ENCODE data around the gene IRAK2. TPM values are rescaled to one million over a fixed set of nuclear protein-coding genes. Genes with fewer than 3 reads are reported as not detected.
A peak's percentile ranks its signal among the peaks of the same experiment; 100 is the strongest.
"Not testable (repeated sequence)": the region's sequence is repeated elsewhere in the genome, so short reads cannot be mapped to it uniquely, and the experiment has no call there.

The IRAK2 gene, protein sequence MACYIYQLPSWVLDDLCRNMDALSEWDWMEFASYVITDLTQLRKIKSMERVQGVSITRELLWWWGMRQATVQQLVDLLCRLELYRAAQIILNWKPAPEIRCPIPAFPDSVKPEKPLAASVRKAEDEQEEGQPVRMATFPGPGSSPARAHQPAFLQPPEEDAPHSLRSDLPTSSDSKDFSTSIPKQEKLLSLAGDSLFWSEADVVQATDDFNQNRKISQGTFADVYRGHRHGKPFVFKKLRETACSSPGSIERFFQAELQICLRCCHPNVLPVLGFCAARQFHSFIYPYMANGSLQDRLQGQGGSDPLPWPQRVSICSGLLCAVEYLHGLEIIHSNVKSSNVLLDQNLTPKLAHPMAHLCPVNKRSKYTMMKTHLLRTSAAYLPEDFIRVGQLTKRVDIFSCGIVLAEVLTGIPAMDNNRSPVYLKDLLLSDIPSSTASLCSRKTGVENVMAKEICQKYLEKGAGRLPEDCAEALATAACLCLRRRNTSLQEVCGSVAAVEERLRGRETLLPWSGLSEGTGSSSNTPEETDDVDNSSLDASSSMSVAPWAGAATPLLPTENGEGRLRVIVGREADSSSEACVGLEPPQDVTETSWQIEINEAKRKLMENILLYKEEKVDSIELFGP
- total RNA-seq (2014; rRNA removed; shearing (Covaris generic)): 2.8 and 4.7 TPM in 2 replicates

DNA sequence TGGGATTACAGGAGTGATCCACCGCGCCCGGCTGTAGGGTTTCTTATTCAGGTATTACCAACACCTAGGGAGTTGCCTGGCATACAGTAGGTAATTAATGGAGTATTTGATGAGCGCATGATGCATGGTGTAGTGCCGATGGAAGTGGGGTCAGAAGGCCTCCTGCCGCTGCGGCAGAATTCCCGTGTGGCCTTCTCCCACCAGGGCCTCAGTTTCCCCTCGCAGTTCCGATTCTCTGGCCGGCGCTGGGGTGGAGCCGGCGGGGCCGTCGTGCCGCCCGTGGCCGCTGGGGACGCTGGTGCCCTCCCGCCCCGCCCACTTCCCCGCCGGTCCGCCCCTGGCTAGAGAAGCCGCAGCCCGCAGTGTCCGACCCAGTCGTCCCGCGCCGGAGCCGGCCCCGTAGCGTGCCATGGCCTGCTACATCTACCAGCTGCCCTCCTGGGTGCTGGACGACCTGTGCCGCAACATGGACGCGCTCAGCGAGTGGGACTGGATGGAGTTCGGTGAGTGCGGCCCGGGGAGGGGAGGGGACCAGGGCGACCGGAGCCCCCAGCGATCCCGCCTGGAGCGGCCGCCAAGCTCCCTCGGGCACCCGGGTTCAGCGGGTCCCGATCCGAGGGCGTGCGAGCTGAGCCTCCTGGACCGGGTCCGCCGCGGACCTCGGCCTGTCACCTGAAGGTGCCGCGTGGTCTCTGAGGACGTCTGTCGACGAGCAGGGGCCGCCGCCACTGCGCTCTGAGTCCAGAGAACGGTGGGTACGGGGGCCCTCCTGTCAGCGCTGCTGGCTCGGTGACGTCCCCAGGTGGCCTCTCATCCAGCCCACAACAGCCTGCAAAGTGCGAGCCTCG lies at the start of gene IRAK2:
Gene IRAK2 (plus strand): TSS at position 374 of the 848 bp plus-strand sequence. CDS start 36 bp downstream, at position 410.
- peak; percentile 67 to 73 for DNase-seq (ENCODE audit: low read depth in 1 of 2, low spot score in 2 of 2)
- peak within 1 kb of the TSS; percentile 81 for H3K4me3 ChIP-seq
- peaks cover 4% of the 10 kb centered on the region for H3K4me1 ChIP-seq (replicated peaks)

DNA sequence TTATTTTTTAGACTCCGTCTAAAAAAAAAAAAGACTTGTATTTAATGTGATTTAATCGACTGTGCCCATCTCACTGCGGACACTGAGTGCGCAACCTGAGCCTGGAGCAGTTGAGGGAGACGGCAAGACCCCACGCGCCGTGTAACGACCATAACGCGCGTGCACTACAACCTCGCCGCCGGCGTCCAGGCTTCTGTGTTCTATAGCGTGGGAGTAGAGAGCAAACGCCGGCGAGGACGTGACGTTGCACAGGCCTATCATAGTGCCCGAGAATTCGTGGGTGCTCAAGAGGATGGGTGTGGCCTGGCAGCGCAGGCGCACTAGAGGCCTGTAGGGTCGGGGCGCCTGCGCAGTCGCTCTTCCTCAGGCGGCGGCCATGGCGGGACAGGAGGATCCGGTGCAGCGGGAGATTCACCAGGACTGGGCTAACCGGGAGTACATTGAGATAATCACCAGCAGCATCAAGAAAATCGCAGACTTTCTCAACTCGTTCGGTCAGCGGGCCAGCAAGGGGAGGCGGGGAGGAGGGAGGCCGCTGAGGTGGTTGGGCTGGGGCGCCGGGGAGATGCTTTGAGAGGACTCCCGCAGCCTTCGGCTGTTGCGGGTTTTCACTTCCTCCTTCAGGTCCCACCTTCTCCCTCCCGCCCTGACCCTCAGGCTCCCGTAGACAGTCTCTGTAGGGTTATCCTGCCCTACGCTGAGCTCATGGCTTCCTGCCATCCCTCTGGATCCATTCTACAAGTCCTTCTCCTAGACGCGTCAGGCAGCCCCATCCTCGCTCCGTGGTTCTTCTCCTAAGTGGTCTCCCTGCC lies 49.2 kb upstream of the IRAK2 start, which contains the start of gene BRK1:
Gene BRK1 (plus strand): TSS at position 350 of the 812 bp plus-strand sequence. CDS start 27 bp downstream, at position 377.
- Histone ChIP-seq H3K27me3 (replicated peaks) (no peaks in the 10 kb centered on the region), H3K4me3 (peak within 1 kb of the TSS; percentile 54), H3K27ac (peak within 1 kb of the TSS; percentile 32), H3K9me3 (replicated peaks) (no peaks in the 10 kb centered on the region), H3K36me3 (peaks cover 16% of the 10 kb centered on the region), H3K4me1 (replicated peaks) (peaks cover 8% of the 10 kb centered on the region)
- DNase-seq (ENCODE audit: low read depth in 1 of 2, low spot score in 2 of 2): peak; percentile 85 to 92

More for the DNA sequence above, at the start of gene IRAK2:
- H3K27ac ChIP-seq: peak within 1 kb of the TSS; percentile 50
- H3K36me3 ChIP-seq: peaks cover 3% of the 10 kb centered on the region; the same call in 1 of the 2 replicates
- 0 out of 2 replicates have a peak, but pooled peaks cover 7% of the 10 kb centered on the region for H3K9me3 ChIP-seq (replicated peaks)
- no peaks in the 10 kb centered on the region for H3K27me3 ChIP-seq (replicated peaks)

DNA sequence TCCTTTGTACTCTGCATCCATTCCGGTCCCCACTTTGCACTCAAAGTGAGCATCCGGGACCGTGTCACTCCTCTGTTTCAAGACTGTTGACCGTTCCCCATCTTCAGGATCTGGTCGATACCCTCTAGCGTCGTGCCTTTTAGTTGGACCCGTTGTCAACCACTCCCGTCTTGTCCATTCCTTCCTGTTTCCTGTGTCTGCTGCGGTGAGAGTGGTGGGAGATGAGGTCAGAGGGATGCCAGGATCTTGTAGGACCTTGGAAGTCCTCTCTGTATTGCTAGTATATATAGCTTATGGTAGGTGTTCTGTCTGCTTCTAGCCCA lies 48.6 kb upstream of the IRAK2 start:
- DNase-seq (ENCODE audit: low read depth in 1 of 2, low spot score in 2 of 2): peak; percentile 50 to 53
- peak overlapping the region; percentile 32 for H3K27ac ChIP-seq

DNA sequence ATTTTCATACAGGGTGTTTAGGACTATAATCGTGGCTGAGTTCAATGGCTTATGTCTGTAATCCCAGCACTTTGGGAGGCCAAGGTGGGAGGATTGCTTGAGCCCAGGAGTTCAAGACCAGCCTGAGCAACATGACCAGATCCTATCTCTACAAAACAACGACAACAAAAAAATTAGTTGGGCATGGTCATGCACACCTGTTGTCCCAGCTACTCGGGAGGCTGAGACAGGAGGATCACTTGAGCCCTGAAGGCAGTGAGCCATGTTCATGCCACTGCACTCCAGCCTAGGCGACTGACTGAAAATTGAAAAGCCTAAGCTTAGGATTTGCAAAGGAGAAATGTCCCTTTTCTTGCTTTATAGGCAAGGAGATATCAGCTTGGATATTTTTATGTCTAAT lies 47.8 kb upstream of the IRAK2 start:
- H3K4me3 ChIP-seq: no peak overlapping the region; the same call in 1 of the 2 replicates
- no peaks in the 10 kb centered on the region for H3K27me3 ChIP-seq (replicated peaks)
- peaks cover 25% of the 10 kb centered on the region for H3K36me3 ChIP-seq
- H3K27ac ChIP-seq: no peak overlapping the region
- peaks cover 8% of the 10 kb centered on the region for H3K4me1 ChIP-seq (replicated peaks)
- no peak for DNase-seq (ENCODE audit: low read depth in 1 of 2, low spot score in 2 of 2)
- H3K9me3 ChIP-seq (replicated peaks): no peaks in the 10 kb centered on the region

More for the DNA sequence above, 48.6 kb upstream of the IRAK2 start:
- Histone ChIP-seq H3K36me3 (peaks cover 21% of the 10 kb centered on the region), H3K9me3 (replicated peaks) (no peaks in the 10 kb centered on the region), H3K4me1 (replicated peaks) (peaks cover 8% of the 10 kb centered on the region), H3K27me3 (replicated peaks) (no peaks in the 10 kb centered on the region), H3K4me3 (peak overlapping the region; percentile 54)

DNA sequence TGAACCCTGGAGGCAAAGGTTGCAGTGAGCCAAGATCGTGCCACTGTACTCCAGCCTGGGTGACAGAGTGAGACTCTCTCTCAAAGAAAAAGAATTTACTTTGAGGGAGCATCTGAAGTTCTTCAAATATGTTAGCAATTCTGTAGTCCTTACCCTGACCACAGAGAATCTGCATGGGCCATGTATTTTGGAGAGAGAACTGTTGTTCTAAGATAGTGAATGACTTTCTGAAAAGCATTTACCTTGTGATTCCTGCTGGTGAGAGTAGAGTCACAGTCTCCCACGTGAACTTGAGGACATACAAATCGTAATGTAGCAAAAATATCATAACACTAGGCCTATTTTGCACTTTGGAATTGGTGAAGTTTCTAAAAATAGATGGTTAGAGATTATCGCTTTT lies 45.3 kb upstream of the IRAK2 start:
- no peak overlapping the region for H3K27ac ChIP-seq
- DNase-seq (ENCODE audit: low read depth in 1 of 2, low spot score in 2 of 2): no peak
- H3K27me3 ChIP-seq (replicated peaks): no peaks in the 10 kb centered on the region
- H3K4me3 ChIP-seq: no peak overlapping the region
- H3K4me1 ChIP-seq (replicated peaks): peaks cover 8% of the 10 kb centered on the region
- no peaks in the 10 kb centered on the region for H3K9me3 ChIP-seq (replicated peaks)
- H3K36me3 ChIP-seq: peaks cover 37% of the 10 kb centered on the region

DNA sequence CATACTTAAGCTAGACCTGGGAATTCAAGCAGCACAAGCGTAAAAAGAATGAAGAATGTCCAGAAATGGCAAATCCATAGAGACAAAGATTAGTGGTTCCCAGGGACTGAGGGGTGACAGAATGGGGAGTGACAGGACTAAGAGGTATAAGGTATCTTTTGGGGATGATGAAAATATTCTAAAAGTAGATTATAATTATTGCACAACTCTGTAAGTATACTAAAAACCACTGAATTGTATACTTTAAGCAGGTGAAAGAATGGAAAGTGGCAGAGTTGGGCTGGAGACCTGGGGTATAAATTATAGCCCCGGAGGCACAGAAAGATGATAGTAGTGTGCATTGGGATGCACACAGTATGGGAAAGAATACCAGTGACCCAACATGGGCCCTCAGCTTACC lies 43.7 kb upstream of the IRAK2 start:
- no peaks in the 10 kb centered on the region for H3K9me3 ChIP-seq (replicated peaks)
- no peak for DNase-seq (ENCODE audit: low read depth in 1 of 2, low spot score in 2 of 2)
- H3K4me3 ChIP-seq: no peak overlapping the region
- H3K27me3 ChIP-seq (replicated peaks): no peaks in the 10 kb centered on the region
- no peak overlapping the region for H3K27ac ChIP-seq
- H3K36me3 ChIP-seq: peaks cover 53% of the 10 kb centered on the region
- H3K4me1 ChIP-seq (replicated peaks): peaks cover 8% of the 10 kb centered on the region

DNA sequence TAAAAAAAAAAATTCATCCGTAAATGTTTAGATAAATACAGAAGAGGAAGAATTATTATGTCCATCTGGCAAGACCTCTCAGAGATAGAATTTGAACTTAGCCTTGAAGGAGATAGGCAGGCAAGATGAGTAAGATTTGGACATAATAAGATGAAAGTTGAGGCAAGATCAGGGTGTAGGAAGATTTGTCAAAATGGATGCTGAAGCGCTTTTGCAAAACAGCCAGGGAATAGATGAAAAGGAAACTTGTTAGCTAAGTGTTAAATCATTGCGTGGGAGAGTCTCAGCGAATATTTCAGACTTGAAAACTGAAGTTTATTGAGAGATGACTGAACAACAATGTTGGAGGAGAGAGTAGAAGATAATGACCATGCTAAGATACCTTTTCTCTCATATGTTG lies 42.0 kb upstream of the IRAK2 start:
- H3K9me3 ChIP-seq (replicated peaks): no peaks in the 10 kb centered on the region
- no peak for DNase-seq (ENCODE audit: low read depth in 1 of 2, low spot score in 2 of 2)
- no peaks in the 10 kb centered on the region for H3K4me1 ChIP-seq (replicated peaks)
- no peaks in the 10 kb centered on the region for H3K27me3 ChIP-seq (replicated peaks)
- no peak overlapping the region for H3K4me3 ChIP-seq
- peaks cover 64% of the 10 kb centered on the region for H3K36me3 ChIP-seq
- H3K27ac ChIP-seq: no peak overlapping the region

DNA sequence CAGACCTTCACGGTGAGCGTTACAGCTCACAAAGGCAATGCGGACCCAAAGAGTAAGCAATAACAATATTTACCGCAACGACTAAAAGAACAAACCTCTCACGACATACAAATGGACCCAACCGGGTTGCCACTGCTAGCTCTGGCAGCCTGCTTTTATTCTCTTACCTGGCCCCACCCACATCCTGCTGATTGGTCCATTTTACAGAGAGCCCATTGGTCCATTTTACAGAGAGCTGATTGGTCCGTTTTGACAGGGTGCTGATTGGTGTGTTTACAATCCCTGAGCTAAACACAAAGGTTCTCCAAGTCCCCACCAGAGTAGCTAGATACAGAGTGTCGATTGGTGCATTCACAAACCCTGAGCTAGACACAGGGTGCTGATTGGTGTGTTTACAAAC lies 28.8 kb upstream of the IRAK2 start:
- H3K9me3 ChIP-seq (replicated peaks); H3K27ac ChIP-seq; H3K4me3 ChIP-seq; H3K4me1 ChIP-seq (replicated peaks); DNase-seq (ENCODE audit: low read depth in 1 of 2, low spot score in 2 of 2); H3K36me3 ChIP-seq; H3K27me3 ChIP-seq (replicated peaks): not testable (repeated sequence)

DNA sequence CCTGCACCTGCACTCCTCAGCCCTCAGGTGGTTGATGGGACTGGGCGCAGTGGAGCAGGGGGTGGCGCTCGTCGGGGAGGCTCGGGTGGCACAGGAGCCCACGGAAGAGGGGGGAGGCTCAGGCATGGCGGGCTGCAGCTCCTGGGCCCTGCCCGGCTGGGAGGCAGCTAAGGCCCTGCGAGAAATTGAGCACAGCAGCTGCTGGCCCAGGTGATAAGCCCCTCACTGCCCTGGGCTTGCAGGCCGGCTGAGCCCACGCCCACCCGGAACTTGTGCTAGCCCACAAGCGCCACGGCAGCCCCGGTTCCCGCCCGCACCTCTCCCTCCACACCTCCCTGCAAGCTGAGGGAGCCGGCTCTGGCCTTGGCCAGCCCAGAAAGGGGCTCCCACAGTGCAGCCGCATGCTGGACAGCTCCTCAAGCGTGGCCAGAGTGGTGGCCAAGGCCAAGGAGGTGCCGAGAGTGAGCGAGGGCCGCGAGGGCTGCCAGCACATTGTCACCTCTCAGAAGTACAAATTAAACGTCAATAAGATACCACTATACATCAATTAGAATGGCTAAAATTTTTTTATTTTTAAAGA lies 28.2 kb upstream of the IRAK2 start:
- Histone ChIP-seq H3K9me3 (replicated peaks) (no peaks in the 10 kb centered on the region), H3K36me3 (no peaks in the 10 kb centered on the region), H3K27ac (no peak overlapping the region), H3K4me3 (no peak overlapping the region), H3K4me1 (replicated peaks) (no peaks in the 10 kb centered on the region), H3K27me3 (replicated peaks) (no peaks in the 10 kb centered on the region)
- DNase-seq (ENCODE audit: low read depth in 1 of 2, low spot score in 2 of 2): no peak

DNA sequence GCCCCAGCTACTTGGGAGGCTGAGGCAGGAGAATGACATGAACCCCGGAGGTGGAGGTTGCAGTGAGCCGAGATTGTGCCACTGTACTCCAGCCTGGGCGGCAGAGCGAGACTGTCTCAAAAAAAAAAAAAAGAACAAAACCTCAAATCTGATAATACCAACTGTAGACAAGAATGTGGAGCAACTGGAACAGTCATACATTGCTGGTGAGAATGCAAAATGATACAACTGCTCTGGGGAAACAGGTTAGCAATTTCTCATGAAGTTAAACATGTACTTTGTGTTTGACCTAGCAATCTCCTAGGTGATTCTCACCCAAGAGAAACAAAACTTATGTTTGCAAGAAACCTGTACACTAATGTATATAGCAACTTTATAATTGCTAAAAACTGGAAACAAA lies 27.5 kb upstream of the IRAK2 start:
- Histone ChIP-seq H3K4me3 (no peak overlapping the region), H3K36me3 (peaks cover 4% of the 10 kb centered on the region; the same call in 1 of the 2 replicates), H3K9me3 (replicated peaks) (no peaks in the 10 kb centered on the region), H3K4me1 (replicated peaks) (no peaks in the 10 kb centered on the region; the same call in 1 of the 2 replicates), H3K27ac (no peak overlapping the region), H3K27me3 (replicated peaks) (no peaks in the 10 kb centered on the region)
- no peak for DNase-seq (ENCODE audit: low read depth in 1 of 2, low spot score in 2 of 2)

DNA sequence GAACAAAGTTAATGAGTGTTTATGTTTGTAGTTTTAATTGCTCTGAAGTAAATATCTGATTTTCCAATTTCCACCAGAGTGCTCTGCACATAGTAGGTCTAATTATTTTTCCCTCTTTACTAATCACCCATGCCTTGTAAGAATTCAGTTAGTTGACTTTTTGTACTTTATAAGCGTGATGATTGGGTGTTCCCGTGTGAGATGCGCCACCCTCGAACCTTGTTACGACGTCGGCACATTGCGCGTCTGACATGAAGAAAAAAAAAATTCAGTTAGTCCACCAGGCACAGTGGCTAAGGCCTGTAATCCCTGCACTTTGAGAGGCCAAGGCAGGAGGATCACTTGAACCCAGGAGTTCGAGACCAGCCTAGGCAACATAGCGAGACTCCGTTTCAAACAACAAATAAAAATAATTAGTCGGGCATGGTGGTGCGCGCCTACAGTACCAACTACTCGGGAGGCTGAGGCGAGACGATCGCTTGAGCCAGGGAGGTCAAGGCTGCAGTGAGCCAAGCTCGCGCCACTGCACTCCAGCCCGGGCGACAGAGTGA lies 23.6 kb upstream of the IRAK2 start:
- no peaks in the 10 kb centered on the region for H3K9me3 ChIP-seq (replicated peaks)
- no peaks in the 10 kb centered on the region for H3K27me3 ChIP-seq (replicated peaks)
- no peak overlapping the region for H3K27ac ChIP-seq
- DNase-seq (ENCODE audit: low read depth in 1 of 2, low spot score in 2 of 2): no peak
- peaks cover 16% of the 10 kb centered on the region for H3K4me1 ChIP-seq (replicated peaks)
- no peak overlapping the region for H3K4me3 ChIP-seq
- H3K36me3 ChIP-seq: peaks cover 27% of the 10 kb centered on the region

DNA sequence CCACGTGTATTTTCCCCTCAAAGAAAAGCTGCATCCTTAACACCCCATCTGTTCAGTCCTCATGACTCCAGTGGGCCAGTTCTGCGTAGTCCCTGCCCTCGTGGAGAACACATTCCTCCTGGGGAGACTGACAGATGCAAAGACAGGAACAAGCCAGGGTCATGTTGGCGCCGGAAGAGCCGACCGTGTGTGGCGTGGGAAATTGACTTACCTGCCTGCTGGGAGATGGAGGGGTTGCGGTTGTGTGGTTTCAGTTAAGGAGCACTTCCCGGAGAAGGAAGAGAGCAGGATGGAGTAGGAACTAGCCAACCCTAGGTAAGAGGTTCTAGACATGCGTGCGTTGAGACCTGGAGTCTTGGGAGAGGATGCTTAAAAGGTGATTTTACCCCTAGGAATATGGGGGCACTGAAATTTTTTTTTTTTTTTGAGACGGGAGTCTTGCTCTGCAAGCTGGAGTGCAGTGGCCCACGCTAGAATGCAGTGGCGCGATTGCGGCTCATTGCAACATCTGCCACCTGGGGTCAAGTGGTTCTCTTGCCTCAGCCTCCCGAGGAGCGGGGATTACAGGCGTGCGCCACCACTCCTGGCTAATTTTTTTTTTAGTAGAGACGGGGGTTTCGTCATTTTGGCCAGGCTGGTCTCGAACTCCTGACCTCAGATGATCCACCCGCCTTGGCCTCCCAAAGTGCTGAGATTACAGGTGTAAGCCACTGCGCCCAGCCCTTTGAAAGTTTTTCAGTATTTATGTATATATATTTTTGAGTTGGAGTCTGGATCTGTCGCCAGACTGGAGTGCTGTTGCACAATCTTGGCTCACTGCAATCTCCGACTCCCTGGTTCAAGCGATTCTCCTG lies 21.8 kb upstream of the IRAK2 start:
- Histone ChIP-seq H3K36me3 (peaks cover 35% of the 10 kb centered on the region), H3K4me3 (peak overlapping the region; percentile 67), H3K4me1 (replicated peaks) (peaks cover 16% of the 10 kb centered on the region), H3K27ac (peak overlapping the region; percentile 81; the same call in 1 of the 2 replicates), H3K9me3 (replicated peaks) (no peaks in the 10 kb centered on the region), H3K27me3 (replicated peaks) (no peaks in the 10 kb centered on the region)
- no peak for DNase-seq (ENCODE audit: low read depth in 1 of 2, low spot score in 2 of 2)

Measured in SJSA1 (cell line).